Measurements from ENCODE around the gene NECTIN2. TPM values are rescaled to one million over a fixed set of nuclear protein-coding genes. Genes with fewer than 3 reads are reported as not detected.
A peak's percentile ranks its signal among the peaks of the same experiment; 100 is the strongest.
"Not testable (repeated sequence)": the region's sequence is repeated elsewhere in the genome, so short reads cannot be mapped to it uniquely, and the experiment has no call there.

Gene NECTIN2
- polyA plus RNA-seq, 2 of the 4 experiments (the other 2 are of a cell fraction), result 69.4 to 89.6 TPM

GRCh38 chr19:44888335-44888734 lies 42.2 kb downstream of the NECTIN2 start:
- H3K4me2 ChIP-seq; H3K9me3 ChIP-seq; DNase-seq (ENCODE audit: low read depth in 1 of 2, low spot score in 1 of 2); ATAC-seq; POLR2A ChIA-PET; H3K4me3 ChIP-seq; H3K27ac ChIP-seq; FAIRE-seq: not testable (repeated sequence)
- CTCF ChIA-PET, result interaction anchor here (1.5 kb wide), 1 partner anchor 12 kb away, joined by 5 read pairs; no protein-coding TSS in a partner anchor
- 89% methylated on average over 5 of the region's 5 CpGs for WGBS (ENCODE audit: missing lambda C conversion rate)
- peaks cover 21% of the 10 kb centered on the region for H3K4me1 ChIP-seq

GRCh38 chr19:44889830-44890365 lies 43.8 kb downstream of the NECTIN2 start:
- Histone ChIP-seq H3K4me3 (peak overlapping the region; percentile 46), H3K4me2 (peak overlapping the region; percentile 97), H3K9me3 (no peaks in the 10 kb centered on the region), H3K4me1 (peaks cover 23% of the 10 kb centered on the region), H3K27ac (peak overlapping the region; percentile 81 to 82)
- FAIRE-seq (no peak), DNase-seq (ENCODE audit: low read depth in 1 of 2, low spot score in 1 of 2) (no peak), ATAC-seq (peak in 1 of 2 experiments; percentile 1; a peak in 2 of 6 replicates)
- 49% methylated on average over 17 of the region's 17 CpGs for WGBS (ENCODE audit: missing lambda C conversion rate)
- POLR2A ChIA-PET, result interaction anchor here (1.0 to 1.7 kb wide), 14 partner anchors 10 to 1221 kb away, joined by 3 to 8 read pairs (median 4); partner anchors contain the start of genes APOC1, APOE, CLASRP and CLPTM1
- TF ChIP-seq HMGXB4 (CRISPR knock-in tag; IDR thresholded peaks at IDR 0.05; ENCODE audit: borderline replicate concordance) (no peak), NFE2L2 (conservative IDR thresholded peaks at IDR 0.05; ENCODE audit: low read length) (no peak), HOXB5 (CRISPR knock-in tag; IDR thresholded peaks at IDR 0.05) (no peak), KDM5A (IDR thresholded peaks at IDR 0.05) (no peak), EP300 (IDR thresholded peaks at IDR 0.05) (no peak), KDM1A (IDR thresholded peaks at IDR 0.05; ENCODE audit: low read depth) (no peak), BCL3 (IDR thresholded peaks at IDR 0.05) (peak; percentile 35; the same call in 1 of the 3 replicates), BHLHE40 (IDR thresholded peaks at IDR 0.05; ENCODE audit: low read depth, low read length) (no peak), NR3C1 (IDR thresholded peaks at IDR 0.05) (no peak), HDAC2 (IDR thresholded peaks at IDR 0.05) (no peak), MAZ (IDR thresholded peaks at IDR 0.05; ENCODE audit: borderline replicate concordance, low read depth, low read length) (no peak), HES2 (IDR thresholded peaks at IDR 0.05) (no peak), MAFK (IDR thresholded peaks at IDR 0.05; ENCODE audit: partially characterized antibody) (peak; percentile 12), CEBPB (IDR thresholded peaks at IDR 0.05) (no peak), ZSCAN20 (CRISPR knock-in tag; IDR thresholded peaks at IDR 0.05) (no peak), USF2 (IDR thresholded peaks at IDR 0.05) (no peak), JUN (IDR thresholded peaks at IDR 0.05) (no peak), SMC3 (IDR thresholded peaks at IDR 0.05) (no peak), HEYL (CRISPR knock-in tag; IDR thresholded peaks at IDR 0.05) (no peak), TFCP2L1 (CRISPR knock-in tag; IDR thresholded peaks at IDR 0.05) (peak; percentile 85; the same call in 1 of the 2 replicates), EHF (CRISPR knock-in tag; IDR thresholded peaks at IDR 0.05) (no peak), JUNB (IDR thresholded peaks at IDR 0.05) (no peak), EHMT2 (IDR thresholded peaks at IDR 0.05; ENCODE audit: low read depth) (no peak), CBX2 (IDR thresholded peaks at IDR 0.05; ENCODE audit: borderline replicate concordance, low read depth) (no peak), RAD21 (conservative IDR thresholded peaks at IDR 0.05 in 1 of 2, IDR thresholded peaks at IDR 0.05 in 1 of 2) (no peak), TP53 (CRISPR knock-in tag; IDR thresholded peaks at IDR 0.05) (no peak)
- CTCF ChIA-PET, result interaction anchor here (0.6 to 1.8 kb wide), 10 partner anchors 10 to 201 kb away, joined by 3 to 7 read pairs (median 3); no protein-coding TSS in a partner anchor
